Measurements from ENCODE around the gene TLE7. TPM values are rescaled to one million over a fixed set of nuclear protein-coding genes. Genes with fewer than 3 reads are reported as not detected.
A peak's percentile ranks its signal among the peaks of the same experiment; 100 is the strongest.

Gene TLE7
- total and polyA plus RNA-seq, 2 donors from 2014 or later: not detected

GRCh38 chr16:71426880-71427615 lies 14.8 kb downstream of the TLE7 start:
- Histone ChIP-seq H3K4me1 (ENCODE audit: control insufficient read depth in 2 of 3, insufficient read depth in 2 of 3, low read depth in 1 of 3, low read length in 3 of 3) (no peaks in the 10 kb centered on the region), H3K27me3 (ENCODE audit: control insufficient read depth, insufficient read depth, low read length) (no peaks in the 10 kb centered on the region), H3K36me3 (ENCODE audit: control insufficient read depth in 2 of 3, insufficient read depth in 3 of 3, low read length in 3 of 3) (no peaks in the 10 kb centered on the region), H3K9ac (ENCODE audit: low read length in 3 of 3) (no peak overlapping the region), H3K4me3 (ENCODE audit: low read length in 3 of 3) (no peak overlapping the region), H3K27ac (ENCODE audit: low read depth in 2 of 2, low read length in 2 of 2) (no peak overlapping the region), H3K9me3 (ENCODE audit: control insufficient read depth in 2 of 3, insufficient read depth in 1 of 3, low read length in 3 of 3) (peaks cover 0 to 4% (median 3%) of the 10 kb centered on the region in 3 donors)
- no peak for FAIRE-seq
- DNase-seq: no peak
- intact Hi-C loops (cut with DNase I): no loop called here
- TF ChIP-seq CTCF (IDR thresholded peaks at IDR 0.05; ENCODE audit: borderline replicate concordance, extremely low read depth, insufficient read depth): no peak

GRCh38 chr16:71426069-71426879 lies 15.6 kb downstream of the TLE7 start:
- DNase-seq: peak in 4 of 5 donors; percentile 62 to 84 (median 80)
- H3K36me3 ChIP-seq (ENCODE audit: control insufficient read depth in 2 of 3, insufficient read depth in 3 of 3, low read length in 3 of 3): no peaks in the 10 kb centered on the region
- no peaks in the 10 kb centered on the region for H3K27me3 ChIP-seq (ENCODE audit: control insufficient read depth, insufficient read depth, low read length)
- H3K27ac ChIP-seq (ENCODE audit: low read depth in 2 of 2, low read length in 2 of 2): no peak overlapping the region
- H3K9ac ChIP-seq (ENCODE audit: low read length in 3 of 3): no peak overlapping the region
- TF ChIP-seq CTCF (IDR thresholded peaks at IDR 0.05; ENCODE audit: borderline replicate concordance, extremely low read depth, insufficient read depth): no peak
- no peak for FAIRE-seq
- H3K4me1 ChIP-seq (ENCODE audit: control insufficient read depth in 2 of 3, insufficient read depth in 2 of 3, low read depth in 1 of 3, low read length in 3 of 3): no peaks in the 10 kb centered on the region
- intact Hi-C loops (cut with DNase I): no loop called here
- H3K4me3 ChIP-seq (ENCODE audit: low read length in 3 of 3): no peak overlapping the region
- H3K9me3 ChIP-seq (ENCODE audit: control insufficient read depth in 2 of 3, insufficient read depth in 1 of 3, low read length in 3 of 3): peaks cover 0 to 4% (median 3%) of the 10 kb centered on the region in 3 donors

GRCh38 chr16:71425746-71426068 lies 16.1 kb downstream of the TLE7 start:
- no peak for FAIRE-seq
- intact Hi-C loops (cut with DNase I): no loop called here
- H3K9ac ChIP-seq (ENCODE audit: low read length in 3 of 3): no peak overlapping the region
- no peak overlapping the region for H3K4me3 ChIP-seq (ENCODE audit: low read length in 3 of 3)
- no peaks in the 10 kb centered on the region for H3K36me3 ChIP-seq (ENCODE audit: control insufficient read depth in 2 of 3, insufficient read depth in 3 of 3, low read length in 3 of 3)
- no peak for DNase-seq
- H3K27me3 ChIP-seq (ENCODE audit: control insufficient read depth, insufficient read depth, low read length): no peaks in the 10 kb centered on the region
- no peaks in the 10 kb centered on the region for H3K4me1 ChIP-seq (ENCODE audit: control insufficient read depth in 2 of 3, insufficient read depth in 2 of 3, low read depth in 1 of 3, low read length in 3 of 3)
- peaks cover 0 to 4% (median 3%) of the 10 kb centered on the region in 3 donors for H3K9me3 ChIP-seq (ENCODE audit: control insufficient read depth in 2 of 3, insufficient read depth in 1 of 3, low read length in 3 of 3)
- no peak overlapping the region for H3K27ac ChIP-seq (ENCODE audit: low read depth in 2 of 2, low read length in 2 of 2)
- TF ChIP-seq CTCF (IDR thresholded peaks at IDR 0.05; ENCODE audit: borderline replicate concordance, extremely low read depth, insufficient read depth): no peak

Measured in kidney (tissue), 14 donors.